Body of pancreas (tissue), 4 donors: ENCODE measurements around the gene SHC1. TPM values are rescaled to one million over a fixed set of nuclear protein-coding genes. Genes with fewer than 3 reads are reported as not detected.
A peak's percentile ranks its signal among the peaks of the same experiment; 100 is the strongest.

ENCODE experiments used
- ATAC-seq: fragments of 150-250 bp; one replicate; pipeline ENCODE4 v1.9.1; 2016
- DNase-seq, 4 donors: peaks; one replicate each; pipeline ENCODE4 v3.0.0-alpha.2; 2019
- H3K27ac ChIP-seq, 4 donors: fragments of 200-600 bp; sonication (generic); 1 replicate in 3 of 4; 2 replicates in 1 of 4; pipeline versions ENCODE4 v1.5.1 to v1.6.1; 2016 to 2019; ENCODE audit warnings: mild to moderate bottlenecking in 1 of 4, mixed read lengths in 1 of 4, moderate library complexity in 1 of 4
- H3K27me3 ChIP-seq, 2 donors: fragments of 200-600 bp; sonication (generic); one replicate each; pipeline ENCODE4 v1.6.0; 2016; ENCODE audit warnings: mild to moderate bottlenecking in 1 of 2
- H3K36me3 ChIP-seq, 2 donors: fragments of 200-600 bp; sonication (generic); replicated peaks in 1 of 2; 2 replicates each; pipeline ENCODE4 v1.5.1; 2016; ENCODE audit warnings: low read depth in 2 of 2; ENCODE audit not compliant: insufficient read depth in 1 of 2
- H3K4me1 ChIP-seq: fragments of 200-600 bp; sonication (generic); one replicate; pipeline ENCODE4 v1.6.0; 2016
- H3K4me3 ChIP-seq, 2 donors: fragments of 200-600 bp; sonication (generic); 1 replicate in 1 of 2; 2 replicates in 1 of 2; pipeline ENCODE4 v1.5.1; 2016 to 2019
- H3K9me3 ChIP-seq, 3 donors: fragments of 200-600 bp; sonication (generic); 1 replicate in 2 of 3; 2 replicates in 1 of 3; pipeline ENCODE4 v1.5.1; 2016
- CTCF ChIP-seq, 7 experiments: fragments of 450-650 bp in 4 of 7; fragments of 200-600 bp in 3 of 7; sonication (generic) in 3 of 7; IDR thresholded peaks; one replicate each; pipeline ENCODE4 v1.5.1; 2016 to 2019; ENCODE audit warnings: antibody characterized with exemption in 7 of 7
- POLR2A ChIP-seq, 3 donors: fragments of 450-650 bp; IDR thresholded peaks; one replicate each; pipeline ENCODE4 v1.6.1; 2016; ENCODE audit warnings: antibody characterized with exemption in 3 of 3, mild to moderate bottlenecking in 2 of 3
- WGBS, 2 donors: methylation state at CpG; one replicate each; pipeline ENCODE4 v1.1.5; 2017; 5-methylcytosine and 5-hydroxymethylcytosine counted together
- intact Hi-C: fragments of 100-400 bp; cut with DNase I; formaldehyde crosslinking; loops from one replicate; pipeline ENCODE4 v1.15.1; 2023
- total RNA-seq, 2 donors: library from RNA; depleted of rRNA; stranded (reverse); fragments of >200 nt; gene quantifications; one replicate each; pipeline ENCODE4 v1.1.0, GENCODE V29; 2016

The SHC1 gene
- total RNA-seq, 2 donors from 2014 or later: 38.1 to 45.5 TPM

- Histone ChIP-seq H3K4me3 (peak overlapping the region; percentile 70 to 80), H3K27ac (peak overlapping the region; percentile 90 to 100 (median 98)), H3K4me1 (peaks cover 62% of the 10 kb centered on the region), H3K36me3 (no peaks in the 10 kb centered on the region), H3K9me3 (no peaks in the 10 kb centered on the region), H3K27me3 (no peaks in the 10 kb centered on the region)
- 16 to 18% methylated on average over 4 to 5 of the region's 5 CpGs for WGBS, 2 donors
- TF ChIP-seq CTCF (IDR thresholded peaks at IDR 0.05) (no peak), POLR2A (IDR thresholded peaks at IDR 0.05) (no peak)
- intact Hi-C loops: no loop called here
- ATAC-seq (no peak), DNase-seq (no peak)
Observed at GRCh38 chr1:155004352-155005075, 34.0 kb upstream of the SHC1 start.

GRCh38 chr1:155003766-155004351 lies 33.3 kb upstream of the SHC1 start:
- ATAC-seq (no peak), DNase-seq (peak; percentile 64 to 80 (median 76))
- intact Hi-C loops: no loop called here
- 0 to 1% methylated on average over 1 to 34 of the region's 34 CpGs for WGBS, 2 donors
- Histone ChIP-seq H3K27ac (peak overlapping the region; percentile 90 to 100 (median 98)), H3K4me1 (peaks cover 64% of the 10 kb centered on the region), H3K36me3 (no peaks in the 10 kb centered on the region), H3K4me3 (peak overlapping the region; percentile 70 to 80), H3K9me3 (no peaks in the 10 kb centered on the region), H3K27me3 (no peaks in the 10 kb centered on the region)
- TF ChIP-seq POLR2A (IDR thresholded peaks at IDR 0.05) (peak in 2 of 3 donors; percentile 5 to 16), CTCF (IDR thresholded peaks at IDR 0.05) (no peak)

- intact Hi-C loops: no loop called here
- no peaks in the 10 kb centered on the region for H3K9me3 ChIP-seq
- H3K36me3 ChIP-seq: no peaks in the 10 kb centered on the region
- H3K4me1 ChIP-seq: peaks cover 60% of the 10 kb centered on the region
- no peaks in the 10 kb centered on the region for H3K27me3 ChIP-seq
- ATAC-seq: no peak
- WGBS, 2 donors: 0 to 2% methylated on average over 19 to 37 of the region's 37 CpGs
- peak overlapping the region; percentile 70 to 80 for H3K4me3 ChIP-seq
- TF ChIP-seq CTCF (IDR thresholded peaks at IDR 0.05): no peak
- TF ChIP-seq POLR2A (IDR thresholded peaks at IDR 0.05): peak in 2 of 3 donors; percentile 44 to 45
- peak; percentile 50 to 57 (median 54) for DNase-seq
- peak overlapping the region; percentile 90 to 100 (median 98) for H3K27ac ChIP-seq
Observed at GRCh38 chr1:155003227-155003765, 32.7 kb upstream of the SHC1 start.

- peak; percentile 25 for ATAC-seq
- Histone ChIP-seq H3K27ac (peak within 1 kb of the TSS; percentile 90 to 100 (median 100)), H3K9me3 (no peaks in the 10 kb centered on the region), H3K4me1 (peaks cover 54% of the 10 kb centered on the region), H3K27me3 (no peaks in the 10 kb centered on the region), H3K4me3 (peak within 1 kb of the TSS; percentile 70 to 80), H3K36me3 (no peaks in the 10 kb centered on the region)
- DNase-seq: peak; percentile 70 to 73 (median 72)
- TF ChIP-seq CTCF (IDR thresholded peaks at IDR 0.05) (peak in 1 of 7 experiments; percentile 5), POLR2A (IDR thresholded peaks at IDR 0.05) (peak; percentile 12 to 53 (median 33))
- WGBS, 2 donors: 0% methylated on average over 9 to 28 of the region's 35 CpGs
- intact Hi-C loops: no loop called here
Observed at GRCh38 chr1:155002464-155003226, 32.1 kb upstream of the SHC1 start, which contains the start of gene ZBTB7B. Gene ZBTB7B (plus strand): TSS chr1:155002802. CDS start chr1:155014661, 11,859 bp downstream.
